ENCODE results near the gene LIN7C.

- no peak for TF ChIP-seq POLR2A (IDR thresholded peaks at IDR 0.05; ENCODE audit: low read depth, low read length)
- TF ChIP-seq POLR2AphosphoS5 (IDR thresholded peaks at IDR 0.05; ENCODE audit: low read depth, low read length) = no peak
- no peak for TF ChIP-seq TAF1 (IDR thresholded peaks at IDR 0.05; ENCODE audit: borderline replicate concordance, low read depth, low read length)
These were observed 29.3 kb downstream of the LIN7C start for GRCh38 chr11:27477243-27477642.
